Endothelial cell of umbilical vein (primary cell): ENCODE data around the gene KIF19. TPM values are rescaled to one million over a fixed set of nuclear protein-coding genes. Genes with fewer than 3 reads are reported as not detected.

ENCODE experiments used
- BruUV-seq: library from RNA; stranded (reverse); fragments of 400-500 nt; replicated peaks from 2 replicates; lab custom pipeline; 2021; lab: Mats Ljungman, UMichigan
- CTCF ChIA-PET: fragments of 300-600, 350-600 bp; sonication (Branson Sonifier 250); formaldehyde crosslinking; loops from one replicate; lab custom pipeline; 2021; ENCODE audit warnings: antibody characterized with exemption, inconsistent platforms; lab: Charles Lee
- POLR2A ChIA-PET: fragments of 300-600, 350-600 bp; sonication (Branson Sonifier 250); formaldehyde crosslinking; loops from one replicate; lab custom pipeline; 2021; ENCODE audit warnings: antibody characterized with exemption, inconsistent platforms; lab: Charles Lee
- DNase-seq: peaks from one replicate; pipeline ENCODE4 v3.0.0-alpha.2; 2011; ENCODE audit warnings: low read depth, low spot score
- FAIRE-seq: peaks from 2 replicates; lab custom pipeline; 2011; peaks lifted over from hg19 to GRCh38; lab: Jason Lieb, UNC
- H2AFZ ChIP-seq: 2 replicates; pipeline ENCODE4 v1.6.0; 2012; ENCODE audit warnings: low read depth, low read length, control low read depth, inconsistent platforms
- H3K27ac ChIP-seq: 2 replicates; pipeline ENCODE4 v1.5.1; 2011; ENCODE audit warnings: low read depth, mild to moderate bottlenecking, control low read depth, low read length, moderate library complexity; ENCODE audit not compliant: insufficient read depth
- H3K27me3 ChIP-seq, 2 experiments: 2 replicates each; pipeline versions ENCODE4 v1.6.0 to v1.6.1; 2011; ENCODE audit warnings: low read length in 2 of 2, mixed read lengths in 1 of 2; ENCODE audit not compliant: control insufficient read depth in 2 of 2, insufficient read depth in 2 of 2
- H3K36me3 ChIP-seq, 2 experiments: 2 replicates in 1 of 2; 3 replicates in 1 of 2; pipeline ENCODE4 v1.5.1; 2011; ENCODE audit warnings: low read length in 2 of 2, mild to moderate bottlenecking in 1 of 2, moderate library complexity in 1 of 2; ENCODE audit not compliant: control insufficient read depth in 2 of 2, insufficient read depth in 2 of 2; ENCODE audit errors: extremely low read depth in 1 of 2
- H3K4me1 ChIP-seq: 3 replicates; pipeline ENCODE4 v1.5.1; 2011; ENCODE audit warnings: mild to moderate bottlenecking, low read length; ENCODE audit not compliant: control insufficient read depth, insufficient read depth; ENCODE audit errors: extremely low read depth
- H3K4me2 ChIP-seq: 2 replicates; pipeline ENCODE4 v1.6.1; 2011; ENCODE audit warnings: low read length, control low read depth, mixed read lengths; ENCODE audit not compliant: insufficient read depth
- H3K4me3 ChIP-seq, 3 experiments: fragments of 200-600 bp in 1 of 3; sonication (generic), shearing (Covaris generic) in 1 of 3; replicated peaks in 1 of 3; 2 replicates each; pipeline ENCODE4 v1.5.1; 2011 to 2016; ENCODE audit warnings: control low read depth in 3 of 3, low read length in 3 of 3, mild to moderate bottlenecking in 2 of 3, inconsistent platforms in 1 of 3, low read depth in 1 of 3, moderate library complexity in 1 of 3; ENCODE audit not compliant: insufficient read depth in 1 of 3
- H3K79me2 ChIP-seq: 2 replicates; pipeline ENCODE4 v1.6.0; 2012; ENCODE audit warnings: low read length, inconsistent platforms; ENCODE audit not compliant: control insufficient read depth, insufficient read depth
- H3K9ac ChIP-seq: replicated peaks from 2 replicates; pipeline ENCODE3; 2011; ENCODE audit warnings: low read length, control low read depth; ENCODE audit not compliant: insufficient read depth; ENCODE audit errors: extremely low read depth
- H3K9me1 ChIP-seq: replicated peaks from 3 replicates; pipeline ENCODE4 v1.6.0; 2011; ENCODE audit warnings: mild to moderate bottlenecking, low read length; ENCODE audit not compliant: control insufficient read depth, insufficient read depth; ENCODE audit errors: extremely low read depth
- H3K9me3 ChIP-seq: replicated peaks from 2 replicates; pipeline ENCODE4 v1.5.1; 2012; ENCODE audit warnings: low read length, inconsistent platforms; ENCODE audit not compliant: control insufficient read depth, insufficient read depth
- H4K20me1 ChIP-seq: replicated peaks from 2 replicates; pipeline ENCODE3; 2011; ENCODE audit warnings: mild to moderate bottlenecking, low read length; ENCODE audit not compliant: control insufficient read depth, insufficient read depth; ENCODE audit errors: extremely low read depth
- EZH2 ChIP-seq: IDR thresholded peaks from 2 replicates; pipeline ENCODE4 v1.6.1; 2012; ENCODE audit warnings: borderline replicate concordance, low read depth, mild to moderate bottlenecking, moderate library complexity, low read length, inconsistent platforms; ENCODE audit not compliant: severe bottlenecking
- FOS ChIP-seq: IDR thresholded peaks from 2 replicates; pipeline ENCODE4 v1.6.1; 2011; ENCODE audit warnings: mild to moderate bottlenecking, low read length, moderate library complexity, borderline replicate concordance; ENCODE audit not compliant: insufficient read depth
- GATA2 ChIP-seq: IDR thresholded peaks from 2 replicates; pipeline ENCODE4 v1.7.0; 2011; ENCODE audit warnings: low read depth, mild to moderate bottlenecking, moderate library complexity, mixed read lengths, low read length; ENCODE audit not compliant: insufficient read length, insufficient read depth
- JUN ChIP-seq: IDR thresholded peaks from 2 replicates; pipeline ENCODE4 v1.6.1; 2011; ENCODE audit warnings: borderline replicate concordance, low read depth; ENCODE audit not compliant: insufficient read length, insufficient read depth
- MAX ChIP-seq: IDR thresholded peaks from 2 replicates; pipeline ENCODE4 v1.6.1; 2011; ENCODE audit not compliant: insufficient read depth, insufficient read length
- POLR2A ChIP-seq: IDR thresholded peaks from 2 replicates; pipeline ENCODE4 v1.6.1; 2012; ENCODE audit warnings: low read depth, mild to moderate bottlenecking, control low read depth, low read length
- dilution Hi-C: fragments of 300-500 bp; cut with MboI; formaldehyde crosslinking; loops from one replicate; pipeline ENCODE4 v1.15.0; 2019; ENCODE audit warnings: low sequenced_read_pairs; ENCODE audit not compliant: extremely low pct_ligation_motif_present
- intact Hi-C: fragments of 100-400 bp; cut with micrococcal nuclease; formaldehyde crosslinking; loops from one replicate; pipeline ENCODE4 v1.10.0; 2022
- polyA plus RNA-seq, 4 experiments: library from polyadenylated mRNA; depleted of rRNA in 3 of 4; stranded (reverse) in 3 of 4; unstranded in 1 of 4; fragments of >200 nt; gene quantifications; 2 replicates each; pipeline versions ENCODE4 v1.2.1 to v1.2.3, GENCODE V29; 2011 to 2012; ENCODE audit warnings: missing spikeins in 1 of 4
- total RNA-seq: library from RNA; stranded (reverse); gene quantifications from 2 replicates; pipeline ENCODE4 v1.2.3, GENCODE V29; 2021
- TF ChIP-seq, protein P1 (sequence below), 2 donors: IDR thresholded peaks; 1 replicate in 1 of 2; 2 replicates in 1 of 2; pipeline ENCODE4 v1.5.1; 2011; ENCODE audit warnings: low read length in 2 of 2, mild to moderate bottlenecking in 2 of 2, moderate library complexity in 2 of 2, control low read depth in 1 of 2, inconsistent platforms in 1 of 2, low read depth in 1 of 2; ENCODE audit not compliant: insufficient read depth in 1 of 2; ENCODE audit errors: extremely low read depth in 1 of 2

KIF19 gene
- total and polyA plus RNA-seq, 2 donors (not counting 3 experiments of a cell fraction or from before 2014, with no cell fraction given): 0.10 to 0.84 TPM

- ChIA-PET POLR2A (no interaction called here), CTCF (interaction anchor here (0.7 to 5.0 kb wide), 8 partner anchors 8 to 357 kb away, joined by 3 to 221 read pairs (median 18); partner anchors contain the start of genes GPR142 and RAB37)
- no peaks in the 10 kb centered on the region for H3K4me1 ChIP-seq
- no peaks in the 10 kb centered on the region for H3K36me3 ChIP-seq
- dilution Hi-C loops: no loop called here
- H3K9me3 ChIP-seq: no peaks in the 10 kb centered on the region
- H3K4me3 ChIP-seq: no peak overlapping the region
- no peak overlapping the region for H3K4me2 ChIP-seq
- no peak for DNase-seq
- FAIRE-seq: no peak
- no peaks in the 10 kb centered on the region for H3K27me3 ChIP-seq
- intact Hi-C loops: no loop called here
- H3K9ac ChIP-seq: no peak overlapping the region
- TF ChIP-seq POLR2A: no peak
- no peak for TF ChIP-seq EZH2
- no TSS peak for BruUV-seq
- no peaks in the 10 kb centered on the region for H4K20me1 ChIP-seq
- H2AFZ ChIP-seq: no peak overlapping the region
- no peak overlapping the region for H3K27ac ChIP-seq
- H3K9me1 ChIP-seq: no peaks in the 10 kb centered on the region
- no peaks in the 10 kb centered on the region for H3K79me2 ChIP-seq
Measured at GRCh38 chr17:74380086-74380958, 54.3 kb downstream of the KIF19 start.

- CTCF ChIA-PET: interaction anchor here (0.7 to 5.0 kb wide), 7 partner anchors 11 to 356 kb away, joined by 3 to 221 read pairs (median 20); partner anchors contain the start of genes GPR142 and RAB37
- Histone ChIP-seq H3K27ac (no peak overlapping the region), H3K9me1 (no peaks in the 10 kb centered on the region), H3K79me2 (no peaks in the 10 kb centered on the region), H3K4me3 (no peak overlapping the region), H3K4me2 (no peak overlapping the region), H3K9ac (no peak overlapping the region), H2AFZ (no peak overlapping the region), H3K4me1 (no peaks in the 10 kb centered on the region), H3K27me3 (no peaks in the 10 kb centered on the region), H3K9me3 (no peaks in the 10 kb centered on the region), H4K20me1 (no peaks in the 10 kb centered on the region), H3K36me3 (no peaks in the 10 kb centered on the region)
- FAIRE-seq: no peak
- intact Hi-C loops: no loop called here
- no peak for DNase-seq
- TF ChIP-seq EZH2: no peak
- TF ChIP-seq, protein P1, sequence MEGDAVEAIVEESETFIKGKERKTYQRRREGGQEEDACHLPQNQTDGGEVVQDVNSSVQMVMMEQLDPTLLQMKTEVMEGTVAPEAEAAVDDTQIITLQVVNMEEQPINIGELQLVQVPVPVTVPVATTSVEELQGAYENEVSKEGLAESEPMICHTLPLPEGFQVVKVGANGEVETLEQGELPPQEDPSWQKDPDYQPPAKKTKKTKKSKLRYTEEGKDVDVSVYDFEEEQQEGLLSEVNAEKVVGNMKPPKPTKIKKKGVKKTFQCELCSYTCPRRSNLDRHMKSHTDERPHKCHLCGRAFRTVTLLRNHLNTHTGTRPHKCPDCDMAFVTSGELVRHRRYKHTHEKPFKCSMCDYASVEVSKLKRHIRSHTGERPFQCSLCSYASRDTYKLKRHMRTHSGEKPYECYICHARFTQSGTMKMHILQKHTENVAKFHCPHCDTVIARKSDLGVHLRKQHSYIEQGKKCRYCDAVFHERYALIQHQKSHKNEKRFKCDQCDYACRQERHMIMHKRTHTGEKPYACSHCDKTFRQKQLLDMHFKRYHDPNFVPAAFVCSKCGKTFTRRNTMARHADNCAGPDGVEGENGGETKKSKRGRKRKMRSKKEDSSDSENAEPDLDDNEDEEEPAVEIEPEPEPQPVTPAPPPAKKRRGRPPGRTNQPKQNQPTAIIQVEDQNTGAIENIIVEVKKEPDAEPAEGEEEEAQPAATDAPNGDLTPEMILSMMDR (IDR thresholded peaks at IDR 0.05; ENCODE audit: extremely low read depth in 1 of 2, insufficient read depth in 1 of 2, low read depth in 1 of 2, low read length in 2 of 2): no peak
- no peak for TF ChIP-seq MAX
- TF ChIP-seq JUN: no peak
- TF ChIP-seq FOS: no peak
- TF ChIP-seq POLR2A: no peak
- TF ChIP-seq GATA2: no peak
- POLR2A ChIA-PET: no interaction called here
- dilution Hi-C loops: no loop called here
- no TSS peak for BruUV-seq
Measured at GRCh38 chr17:74380959-74381808, 55.2 kb downstream of the KIF19 start.
